Lung (tissue), 12 donors: ENCODE measurements around the gene FTSJ3. TPM values are rescaled to one million over a fixed set of nuclear protein-coding genes. Genes with fewer than 3 reads are reported as not detected.

Experiments used
- ATAC-seq: fragments of 200-7000 bp; cut with Tn5 transposase; one replicate; pipeline ENCODE4 v1.9.1; 2020; ENCODE audit warnings: moderate number of reproducible peaks; ENCODE audit not compliant: insufficient read depth, low FRiP score
- DNase-seq, 3 donors: peaks; one replicate each; pipeline ENCODE4 v3.0.0-alpha.2; 2013 to 2017
- H3K27ac ChIP-seq, 2 donors: one replicate each; pipeline ENCODE4 v1.5.1; 2013; ENCODE audit warnings: mild to moderate bottlenecking in 2 of 2, moderate library complexity in 2 of 2, control low read depth in 1 of 2, inconsistent platforms in 1 of 2, low read depth in 1 of 2, low read length in 1 of 2
- H3K27me3 ChIP-seq, 3 donors: one replicate each; pipeline ENCODE4 v1.5.1; 2013; ENCODE audit warnings: low read length in 2 of 3; ENCODE audit not compliant: control insufficient read depth in 3 of 3, insufficient read depth in 3 of 3
- H3K36me3 ChIP-seq, 4 donors: one replicate each; pipeline ENCODE4 v1.5.1; 2013; ENCODE audit warnings: low read length in 4 of 4, mild to moderate bottlenecking in 1 of 4, moderate library complexity in 1 of 4; ENCODE audit not compliant: control insufficient read depth in 4 of 4, insufficient read depth in 4 of 4
- H3K4me1 ChIP-seq, 5 donors: one replicate each; pipeline ENCODE4 v1.5.1; 2013; ENCODE audit warnings: low read length in 5 of 5, mild to moderate bottlenecking in 2 of 5, moderate library complexity in 1 of 5; ENCODE audit not compliant: control insufficient read depth in 5 of 5, insufficient read depth in 5 of 5
- H3K4me3 ChIP-seq: one replicate; pipeline ENCODE4 v1.5.1; 2013; ENCODE audit warnings: mild to moderate bottlenecking, control low read depth, moderate library complexity
- H3K9ac ChIP-seq, 2 donors: one replicate each; pipeline ENCODE4 v1.5.1; 2013; ENCODE audit warnings: low read length in 2 of 2, control low read depth in 1 of 2; ENCODE audit not compliant: insufficient read depth in 1 of 2
- H3K9me3 ChIP-seq, 4 donors: one replicate each; pipeline ENCODE4 v1.5.1; 2013; ENCODE audit warnings: low read length in 3 of 4, mild to moderate bottlenecking in 1 of 4, moderate library complexity in 1 of 4; ENCODE audit not compliant: control insufficient read depth in 4 of 4, insufficient read depth in 3 of 4
- WGBS, 2 donors: extraction: QIAGEN DNeasy Blood & Tissue Kit; methylation state at CpG; one replicate each; pipeline ENCODE4 v1.1.7; 2013; 5-methylcytosine and 5-hydroxymethylcytosine counted together
- polyA plus RNA-seq, 2 donors: library from polyadenylated mRNA; stranded (reverse); fragments of 200-250 nt; gene quantifications; one replicate each; pipeline ENCODE4 v1.2.1, GENCODE V29; 2013
- total RNA-seq, 2 donors: library from RNA; depleted of rRNA in 1 of 2; stranded (reverse); fragments of >200 nt in 1 of 2; gene quantifications; one replicate each; pipeline ENCODE4 v1.2.1, GENCODE V29; 2014 to 2021
- TF ChIP-seq, protein P1 (sequence below): IDR thresholded peaks from 2 replicates; pipeline ENCODE4 v1.5.1; 2012; ENCODE audit warnings: mild to moderate bottlenecking; ENCODE audit errors: control extremely low read depth, extremely low read depth
- donor health status: control.
- donor health status: control.
- donor health status: Bipolar disorder and iron deficiency.
- donor health status: healthy.
- donor health status: DM: yes; HTN: yes; CAD: no.

FTSJ3 gene
- total and polyA plus RNA-seq, 4 donors, result 15.4 to 39.8 (median 29.6) TPM

DNA sequence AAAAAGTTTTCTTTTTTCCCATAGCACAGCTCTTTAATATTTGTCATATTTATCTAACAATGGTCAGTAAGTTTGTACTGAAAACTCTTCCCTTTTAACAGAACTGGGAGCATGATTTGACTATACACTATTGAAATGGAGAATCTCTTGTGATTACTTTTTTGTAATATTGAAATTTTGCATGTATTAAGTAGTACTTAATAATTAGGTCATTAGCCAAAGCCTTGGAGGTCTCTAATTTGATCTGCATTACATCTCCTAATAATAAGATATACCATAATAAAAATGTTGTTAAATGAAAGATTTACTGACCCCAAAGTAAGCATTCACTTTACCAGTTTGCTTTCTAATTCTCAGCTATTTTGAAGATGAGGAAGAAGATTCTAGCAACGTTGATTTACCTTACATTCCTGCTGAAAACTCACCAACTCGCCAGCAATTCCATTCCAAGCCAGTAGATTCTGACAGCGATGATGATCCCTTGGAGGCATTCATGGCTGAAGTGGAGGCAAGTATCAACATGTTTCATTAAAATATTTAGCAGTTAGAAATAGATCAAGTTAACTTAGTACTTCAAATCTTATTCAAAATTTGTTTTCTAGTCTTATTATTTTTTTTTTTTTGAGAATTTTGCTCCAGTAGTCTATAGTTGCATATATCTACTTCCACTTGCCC, 35.3 kb downstream of the FTSJ3 start:
- WGBS, 2 donors, result 86 to 89% methylated on average over 3 of the region's 3 CpGs
- Histone ChIP-seq H3K27me3 (no peaks in the 10 kb centered on the region), H3K4me3 (no peak overlapping the region), H3K27ac (no peak overlapping the region), H3K36me3 (peaks cover 27 to 47% (median 33%) of the 10 kb centered on the region in 4 donors), H3K9me3 (no peaks in the 10 kb centered on the region), H3K4me1 (no peaks in the 10 kb centered on the region), H3K9ac (no peak overlapping the region)
- ATAC-seq, result no peak
- TF ChIP-seq, protein P1, sequence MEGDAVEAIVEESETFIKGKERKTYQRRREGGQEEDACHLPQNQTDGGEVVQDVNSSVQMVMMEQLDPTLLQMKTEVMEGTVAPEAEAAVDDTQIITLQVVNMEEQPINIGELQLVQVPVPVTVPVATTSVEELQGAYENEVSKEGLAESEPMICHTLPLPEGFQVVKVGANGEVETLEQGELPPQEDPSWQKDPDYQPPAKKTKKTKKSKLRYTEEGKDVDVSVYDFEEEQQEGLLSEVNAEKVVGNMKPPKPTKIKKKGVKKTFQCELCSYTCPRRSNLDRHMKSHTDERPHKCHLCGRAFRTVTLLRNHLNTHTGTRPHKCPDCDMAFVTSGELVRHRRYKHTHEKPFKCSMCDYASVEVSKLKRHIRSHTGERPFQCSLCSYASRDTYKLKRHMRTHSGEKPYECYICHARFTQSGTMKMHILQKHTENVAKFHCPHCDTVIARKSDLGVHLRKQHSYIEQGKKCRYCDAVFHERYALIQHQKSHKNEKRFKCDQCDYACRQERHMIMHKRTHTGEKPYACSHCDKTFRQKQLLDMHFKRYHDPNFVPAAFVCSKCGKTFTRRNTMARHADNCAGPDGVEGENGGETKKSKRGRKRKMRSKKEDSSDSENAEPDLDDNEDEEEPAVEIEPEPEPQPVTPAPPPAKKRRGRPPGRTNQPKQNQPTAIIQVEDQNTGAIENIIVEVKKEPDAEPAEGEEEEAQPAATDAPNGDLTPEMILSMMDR, result no peak
- no peak for DNase-seq

DNA sequence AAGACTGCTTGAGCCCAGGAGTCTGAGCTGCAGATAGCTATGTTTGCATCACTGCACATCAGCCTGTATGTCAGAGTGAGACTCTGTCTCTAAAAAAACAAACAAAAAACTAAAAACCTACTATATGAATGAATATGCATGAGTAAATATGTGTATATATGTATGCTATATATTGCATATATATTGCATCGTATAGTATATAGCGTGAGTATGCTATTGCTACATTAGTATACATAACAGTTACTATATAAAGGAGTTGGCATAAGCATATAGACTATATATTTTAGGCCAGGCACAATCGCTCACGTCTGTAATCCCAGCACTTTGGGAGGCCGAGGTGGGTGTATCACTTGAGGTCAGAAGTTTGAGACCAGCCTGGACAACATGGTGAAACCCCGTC, 37.4 kb downstream of the FTSJ3 start:
- TF ChIP-seq, protein P1, result no peak
- H3K4me3 ChIP-seq, result no peak overlapping the region
- H3K27ac ChIP-seq, result no peak overlapping the region
- no peaks in the 10 kb centered on the region for H3K4me1 ChIP-seq
- DNase-seq (no peak), ATAC-seq (no peak)
- no peaks in the 10 kb centered on the region for H3K27me3 ChIP-seq
- peaks cover 19 to 43% (median 27%) of the 10 kb centered on the region in 4 donors for H3K36me3 ChIP-seq
- no peak overlapping the region for H3K9ac ChIP-seq
- no peaks in the 10 kb centered on the region for H3K9me3 ChIP-seq
- WGBS, 2 donors, result 95% methylated on average over 6 of the region's 6 CpGs

DNA sequence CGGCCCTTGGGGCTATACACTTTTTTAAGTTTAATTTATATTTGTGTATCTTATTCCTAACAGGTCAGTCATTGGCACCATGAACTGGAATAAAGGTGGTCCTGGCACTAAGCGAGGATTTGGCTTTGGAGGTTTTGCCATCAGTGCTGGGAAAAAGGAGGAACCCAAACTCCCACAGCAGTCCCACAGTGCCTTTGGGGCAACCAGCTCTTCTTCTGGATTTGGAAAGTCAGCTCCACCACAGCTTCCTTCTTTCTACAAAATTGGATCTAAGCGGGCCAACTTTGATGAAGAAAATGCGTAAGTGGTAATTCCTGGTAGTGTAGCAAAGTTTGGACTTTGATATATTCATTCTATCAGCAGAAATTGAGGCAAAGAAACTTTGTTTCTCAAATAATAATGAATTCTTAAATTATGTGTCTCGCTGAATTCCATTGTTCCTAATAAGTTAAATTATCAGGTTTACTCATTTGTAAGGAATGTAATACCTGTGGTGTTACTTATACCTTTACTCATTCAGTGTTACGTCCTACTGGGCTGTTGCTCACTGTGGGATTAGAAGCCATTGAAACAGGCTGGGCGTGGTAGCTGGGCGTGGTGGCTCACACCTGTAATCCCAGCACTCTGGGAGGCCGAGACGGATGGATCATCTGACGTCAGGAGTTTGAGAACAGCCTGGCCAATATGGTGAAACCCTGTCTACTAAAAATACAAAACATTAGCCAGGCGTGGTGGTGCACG, 40.3 kb downstream of the FTSJ3 start:
- no peak overlapping the region for H3K9ac ChIP-seq
- no peaks in the 10 kb centered on the region for H3K27me3 ChIP-seq
- DNase-seq (no peak), ATAC-seq (no peak)
- H3K4me3 ChIP-seq, result no peak overlapping the region
- no peak overlapping the region for H3K27ac ChIP-seq
- no peaks in the 10 kb centered on the region for H3K9me3 ChIP-seq
- peaks cover 9 to 25% (median 17%) of the 10 kb centered on the region in 4 donors for H3K36me3 ChIP-seq
- WGBS, 2 donors, result 89 to 93% methylated on average over 13 of the region's 13 CpGs
- TF ChIP-seq, protein P1, result no peak
- no peaks in the 10 kb centered on the region for H3K4me1 ChIP-seq
